ENCODE data around the gene FRRS1L. TPM values are rescaled to one million over a fixed set of nuclear protein-coding genes. Genes with fewer than 3 reads are reported as not detected.

FRRS1L gene
- total RNA-seq, 1 experiment from 2014 or later, result 1.0 TPM

DNA sequence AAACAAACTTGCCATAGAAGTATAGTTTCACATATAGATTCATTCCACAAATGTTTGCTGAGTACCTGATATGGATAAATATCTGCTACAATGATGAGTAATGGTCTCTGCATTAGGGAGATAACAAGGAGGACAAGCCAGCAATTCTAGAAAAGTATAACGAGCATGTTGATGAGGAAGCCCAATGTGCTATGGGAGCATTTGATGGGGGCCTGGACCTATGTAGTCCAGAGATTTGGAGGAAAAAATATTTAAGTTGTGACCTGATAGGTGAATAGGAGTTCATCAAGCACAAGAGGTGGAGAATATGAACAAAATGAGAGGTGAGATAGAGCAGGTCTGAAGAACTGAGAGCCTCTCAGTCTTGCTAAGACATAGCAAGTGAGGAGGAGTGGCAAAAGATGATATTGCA lies 32.9 kb downstream of the FRRS1L start:
- Mint-ChIP-seq H3K9me3 (no peaks in the 10 kb centered on the region), H3K4me1 (no peaks in the 10 kb centered on the region), H3K27me3 (ENCODE audit: low read depth) (no peaks in the 10 kb centered on the region), H3K4me3 (no peak overlapping the region), H3K36me3 (no peaks in the 10 kb centered on the region), H3K27ac (no peak overlapping the region)
- no peak for DNase-seq (ENCODE audit: low spot score)
- no peak for ATAC-seq
- ChIA-PET POLR2A (no interaction called here), CTCF (no interaction called here)
- TF ChIP-seq NR2C2 (CRISPR knock-in tag; IDR thresholded peaks at IDR 0.05) (no peak), CREM (CRISPR knock-in tag; IDR thresholded peaks at IDR 0.05) (no peak), NR1H2 (CRISPR knock-in tag; IDR thresholded peaks at IDR 0.05) (no peak), HMGA2 (CRISPR knock-in tag; IDR thresholded peaks at IDR 0.05) (no peak), KAT7 (CRISPR knock-in tag; IDR thresholded peaks at IDR 0.05; ENCODE audit: borderline replicate concordance) (no peak)
- TF ChIP-seq, protein P1, sequence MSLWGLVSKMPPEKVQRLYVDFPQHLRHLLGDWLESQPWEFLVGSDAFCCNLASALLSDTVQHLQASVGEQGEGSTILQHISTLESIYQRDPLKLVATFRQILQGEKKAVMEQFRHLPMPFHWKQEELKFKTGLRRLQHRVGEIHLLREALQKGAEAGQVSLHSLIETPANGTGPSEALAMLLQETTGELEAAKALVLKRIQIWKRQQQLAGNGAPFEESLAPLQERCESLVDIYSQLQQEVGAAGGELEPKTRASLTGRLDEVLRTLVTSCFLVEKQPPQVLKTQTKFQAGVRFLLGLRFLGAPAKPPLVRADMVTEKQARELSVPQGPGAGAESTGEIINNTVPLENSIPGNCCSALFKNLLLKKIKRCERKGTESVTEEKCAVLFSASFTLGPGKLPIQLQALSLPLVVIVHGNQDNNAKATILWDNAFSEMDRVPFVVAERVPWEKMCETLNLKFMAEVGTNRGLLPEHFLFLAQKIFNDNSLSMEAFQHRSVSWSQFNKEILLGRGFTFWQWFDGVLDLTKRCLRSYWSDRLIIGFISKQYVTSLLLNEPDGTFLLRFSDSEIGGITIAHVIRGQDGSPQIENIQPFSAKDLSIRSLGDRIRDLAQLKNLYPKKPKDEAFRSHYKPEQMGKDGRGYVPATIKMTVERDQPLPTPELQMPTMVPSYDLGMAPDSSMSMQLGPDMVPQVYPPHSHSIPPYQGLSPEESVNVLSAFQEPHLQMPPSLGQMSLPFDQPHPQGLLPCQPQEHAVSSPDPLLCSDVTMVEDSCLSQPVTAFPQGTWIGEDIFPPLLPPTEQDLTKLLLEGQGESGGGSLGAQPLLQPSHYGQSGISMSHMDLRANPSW (CRISPR knock-in tag; conservative IDR thresholded peaks at IDR 0.05; ENCODE audit: low read depth), result no peak
- TF ChIP-seq, protein P2, sequence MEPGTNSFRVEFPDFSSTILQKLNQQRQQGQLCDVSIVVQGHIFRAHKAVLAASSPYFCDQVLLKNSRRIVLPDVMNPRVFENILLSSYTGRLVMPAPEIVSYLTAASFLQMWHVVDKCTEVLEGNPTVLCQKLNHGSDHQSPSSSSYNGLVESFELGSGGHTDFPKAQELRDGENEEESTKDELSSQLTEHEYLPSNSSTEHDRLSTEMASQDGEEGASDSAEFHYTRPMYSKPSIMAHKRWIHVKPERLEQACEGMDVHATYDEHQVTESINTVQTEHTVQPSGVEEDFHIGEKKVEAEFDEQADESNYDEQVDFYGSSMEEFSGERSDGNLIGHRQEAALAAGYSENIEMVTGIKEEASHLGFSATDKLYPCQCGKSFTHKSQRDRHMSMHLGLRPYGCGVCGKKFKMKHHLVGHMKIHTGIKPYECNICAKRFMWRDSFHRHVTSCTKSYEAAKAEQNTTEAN (CRISPR knock-in tag; IDR thresholded peaks at IDR 0.05), result no peak
- TF ChIP-seq, protein P3, sequence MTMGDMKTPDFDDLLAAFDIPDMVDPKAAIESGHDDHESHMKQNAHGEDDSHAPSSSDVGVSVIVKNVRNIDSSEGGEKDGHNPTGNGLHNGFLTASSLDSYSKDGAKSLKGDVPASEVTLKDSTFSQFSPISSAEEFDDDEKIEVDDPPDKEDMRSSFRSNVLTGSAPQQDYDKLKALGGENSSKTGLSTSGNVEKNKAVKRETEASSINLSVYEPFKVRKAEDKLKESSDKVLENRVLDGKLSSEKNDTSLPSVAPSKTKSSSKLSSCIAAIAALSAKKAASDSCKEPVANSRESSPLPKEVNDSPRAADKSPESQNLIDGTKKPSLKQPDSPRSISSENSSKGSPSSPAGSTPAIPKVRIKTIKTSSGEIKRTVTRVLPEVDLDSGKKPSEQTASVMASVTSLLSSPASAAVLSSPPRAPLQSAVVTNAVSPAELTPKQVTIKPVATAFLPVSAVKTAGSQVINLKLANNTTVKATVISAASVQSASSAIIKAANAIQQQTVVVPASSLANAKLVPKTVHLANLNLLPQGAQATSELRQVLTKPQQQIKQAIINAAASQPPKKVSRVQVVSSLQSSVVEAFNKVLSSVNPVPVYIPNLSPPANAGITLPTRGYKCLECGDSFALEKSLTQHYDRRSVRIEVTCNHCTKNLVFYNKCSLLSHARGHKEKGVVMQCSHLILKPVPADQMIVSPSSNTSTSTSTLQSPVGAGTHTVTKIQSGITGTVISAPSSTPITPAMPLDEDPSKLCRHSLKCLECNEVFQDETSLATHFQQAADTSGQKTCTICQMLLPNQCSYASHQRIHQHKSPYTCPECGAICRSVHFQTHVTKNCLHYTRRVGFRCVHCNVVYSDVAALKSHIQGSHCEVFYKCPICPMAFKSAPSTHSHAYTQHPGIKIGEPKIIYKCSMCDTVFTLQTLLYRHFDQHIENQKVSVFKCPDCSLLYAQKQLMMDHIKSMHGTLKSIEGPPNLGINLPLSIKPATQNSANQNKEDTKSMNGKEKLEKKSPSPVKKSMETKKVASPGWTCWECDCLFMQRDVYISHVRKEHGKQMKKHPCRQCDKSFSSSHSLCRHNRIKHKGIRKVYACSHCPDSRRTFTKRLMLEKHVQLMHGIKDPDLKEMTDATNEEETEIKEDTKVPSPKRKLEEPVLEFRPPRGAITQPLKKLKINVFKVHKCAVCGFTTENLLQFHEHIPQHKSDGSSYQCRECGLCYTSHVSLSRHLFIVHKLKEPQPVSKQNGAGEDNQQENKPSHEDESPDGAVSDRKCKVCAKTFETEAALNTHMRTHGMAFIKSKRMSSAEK (CRISPR knock-in tag; IDR thresholded peaks at IDR 0.05; ENCODE audit: borderline replicate concordance), result no peak

- H3K27me3 Mint-ChIP-seq (ENCODE audit: low read depth), result no peaks in the 10 kb centered on the region
- ChIA-PET CTCF (no interaction called here), POLR2A (no interaction called here)
- H3K4me1 Mint-ChIP-seq, result no peaks in the 10 kb centered on the region
- TF ChIP-seq ZNF396 (CRISPR knock-in tag; IDR thresholded peaks at IDR 0.05; ENCODE audit: borderline replicate concordance) (no peak), SOX15 (CRISPR knock-in tag; IDR thresholded peaks at IDR 0.05) (no peak), ZBTB21 (CRISPR knock-in tag; IDR thresholded peaks at IDR 0.05; ENCODE audit: borderline replicate concordance) (no peak)
- DNase-seq (ENCODE audit: low spot score), result no peak
- H3K27ac Mint-ChIP-seq, result no peak overlapping the region
- H3K36me3 Mint-ChIP-seq, result no peaks in the 10 kb centered on the region
- no peak overlapping the region for H3K4me3 Mint-ChIP-seq
- ATAC-seq, result no peak
- H3K9me3 Mint-ChIP-seq, result no peaks in the 10 kb centered on the region
These were observed 33.5 kb downstream of the FRRS1L start for GRCh38 chr9:109133533-109133932.

GRCh38 chr9:109132567-109133021 lies 34.5 kb downstream of the FRRS1L start:
- TF ChIP-seq TP53 (CRISPR knock-in tag; IDR thresholded peaks at IDR 0.05) (no peak), NFATC4 (CRISPR knock-in tag; IDR thresholded peaks at IDR 0.05) (no peak), IRF2 (CRISPR knock-in tag; IDR thresholded peaks at IDR 0.05; ENCODE audit: borderline replicate concordance, low read depth) (no peak), NFE2L1 (CRISPR knock-in tag; IDR thresholded peaks at IDR 0.05) (no peak), ZNF281 (CRISPR knock-in tag; IDR thresholded peaks at IDR 0.05) (no peak), TCF7 (CRISPR knock-in tag; IDR thresholded peaks at IDR 0.05; ENCODE audit: low read depth) (no peak), ETV6 (CRISPR knock-in tag; IDR thresholded peaks at IDR 0.05) (no peak), SP1 (CRISPR knock-in tag; conservative IDR thresholded peaks at IDR 0.05) (no peak), RORB (CRISPR knock-in tag; IDR thresholded peaks at IDR 0.05) (no peak), KAT7 (CRISPR knock-in tag; IDR thresholded peaks at IDR 0.05; ENCODE audit: borderline replicate concordance) (no peak), ZNF317 (CRISPR knock-in tag; IDR thresholded peaks at IDR 0.05; ENCODE audit: borderline replicate concordance, low read depth) (no peak), ZNF396 (CRISPR knock-in tag; IDR thresholded peaks at IDR 0.05; ENCODE audit: borderline replicate concordance) (no peak), ATF3 (CRISPR knock-in tag; conservative IDR thresholded peaks at IDR 0.05) (no peak)
- CTCF ChIA-PET, result no interaction called here
- Mint-ChIP-seq H3K9me3 (no peaks in the 10 kb centered on the region), H3K36me3 (no peaks in the 10 kb centered on the region), H3K4me3 (no peak overlapping the region), H3K4me1 (no peaks in the 10 kb centered on the region), H3K27me3 (ENCODE audit: low read depth) (no peaks in the 10 kb centered on the region), H3K27ac (no peak overlapping the region)
- ATAC-seq (no peak), DNase-seq (ENCODE audit: low spot score) (no peak)
- POLR2A ChIA-PET, result no interaction called here
